ENCODE results near the gene CDKL5.

DNA sequence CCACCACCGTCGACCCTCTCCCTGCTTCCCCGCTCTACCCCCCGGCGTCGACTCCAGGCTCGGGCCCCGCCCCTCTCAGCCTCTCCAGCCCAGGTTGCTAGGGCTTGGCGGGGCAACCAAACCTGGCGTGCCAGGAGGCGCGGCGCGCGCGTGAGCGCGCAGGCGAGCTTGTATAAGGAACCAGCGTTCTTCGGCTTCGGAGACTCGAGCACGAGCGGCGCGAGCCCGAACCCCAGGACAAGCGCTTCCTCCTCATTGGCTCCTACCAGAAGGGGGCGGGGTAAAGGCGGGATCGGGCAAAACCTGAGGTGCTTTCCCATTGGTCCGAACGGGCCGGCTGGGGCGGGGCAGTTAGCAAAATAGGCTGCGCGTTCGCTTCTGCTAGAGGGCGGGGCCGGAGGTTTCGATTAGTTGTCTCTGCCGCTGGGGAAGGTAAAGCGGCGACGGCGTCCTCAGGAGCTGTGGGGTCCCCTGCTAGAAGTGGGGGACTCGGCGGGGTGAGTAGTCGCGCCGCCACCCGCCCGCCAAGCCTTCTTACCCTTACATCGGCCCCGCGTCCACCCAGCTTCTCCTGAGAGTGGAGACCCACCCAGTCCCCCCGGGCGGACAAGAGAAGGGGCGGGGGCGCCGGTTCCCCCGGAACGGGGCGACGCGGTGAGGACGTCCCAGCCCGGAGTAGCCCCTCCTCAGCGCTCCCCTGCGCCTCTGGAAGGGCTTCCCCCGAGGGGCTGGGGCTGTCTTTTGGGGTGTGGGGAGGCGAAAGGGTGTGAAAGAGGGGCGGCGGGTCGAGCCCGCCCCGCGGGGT lies at the start of gene CDKL5:
- TF ChIP-seq, protein P1, sequence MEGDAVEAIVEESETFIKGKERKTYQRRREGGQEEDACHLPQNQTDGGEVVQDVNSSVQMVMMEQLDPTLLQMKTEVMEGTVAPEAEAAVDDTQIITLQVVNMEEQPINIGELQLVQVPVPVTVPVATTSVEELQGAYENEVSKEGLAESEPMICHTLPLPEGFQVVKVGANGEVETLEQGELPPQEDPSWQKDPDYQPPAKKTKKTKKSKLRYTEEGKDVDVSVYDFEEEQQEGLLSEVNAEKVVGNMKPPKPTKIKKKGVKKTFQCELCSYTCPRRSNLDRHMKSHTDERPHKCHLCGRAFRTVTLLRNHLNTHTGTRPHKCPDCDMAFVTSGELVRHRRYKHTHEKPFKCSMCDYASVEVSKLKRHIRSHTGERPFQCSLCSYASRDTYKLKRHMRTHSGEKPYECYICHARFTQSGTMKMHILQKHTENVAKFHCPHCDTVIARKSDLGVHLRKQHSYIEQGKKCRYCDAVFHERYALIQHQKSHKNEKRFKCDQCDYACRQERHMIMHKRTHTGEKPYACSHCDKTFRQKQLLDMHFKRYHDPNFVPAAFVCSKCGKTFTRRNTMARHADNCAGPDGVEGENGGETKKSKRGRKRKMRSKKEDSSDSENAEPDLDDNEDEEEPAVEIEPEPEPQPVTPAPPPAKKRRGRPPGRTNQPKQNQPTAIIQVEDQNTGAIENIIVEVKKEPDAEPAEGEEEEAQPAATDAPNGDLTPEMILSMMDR (conservative IDR thresholded peaks at IDR 0.05; ENCODE audit: low read length), result no peak
- TF ChIP-seq EZH2phosphoT487 (IDR thresholded peaks at IDR 0.05; ENCODE audit: borderline replicate concordance), result no peak
